ENCODE measurements around the gene D2HGDH. TPM values are rescaled to one million over a fixed set of nuclear protein-coding genes. Genes with fewer than 3 reads are reported as not detected.

Gene D2HGDH
- total and polyA plus RNA-seq, 8 donors: 32.8 to 53.3 (median 39.7) TPM

DNA sequence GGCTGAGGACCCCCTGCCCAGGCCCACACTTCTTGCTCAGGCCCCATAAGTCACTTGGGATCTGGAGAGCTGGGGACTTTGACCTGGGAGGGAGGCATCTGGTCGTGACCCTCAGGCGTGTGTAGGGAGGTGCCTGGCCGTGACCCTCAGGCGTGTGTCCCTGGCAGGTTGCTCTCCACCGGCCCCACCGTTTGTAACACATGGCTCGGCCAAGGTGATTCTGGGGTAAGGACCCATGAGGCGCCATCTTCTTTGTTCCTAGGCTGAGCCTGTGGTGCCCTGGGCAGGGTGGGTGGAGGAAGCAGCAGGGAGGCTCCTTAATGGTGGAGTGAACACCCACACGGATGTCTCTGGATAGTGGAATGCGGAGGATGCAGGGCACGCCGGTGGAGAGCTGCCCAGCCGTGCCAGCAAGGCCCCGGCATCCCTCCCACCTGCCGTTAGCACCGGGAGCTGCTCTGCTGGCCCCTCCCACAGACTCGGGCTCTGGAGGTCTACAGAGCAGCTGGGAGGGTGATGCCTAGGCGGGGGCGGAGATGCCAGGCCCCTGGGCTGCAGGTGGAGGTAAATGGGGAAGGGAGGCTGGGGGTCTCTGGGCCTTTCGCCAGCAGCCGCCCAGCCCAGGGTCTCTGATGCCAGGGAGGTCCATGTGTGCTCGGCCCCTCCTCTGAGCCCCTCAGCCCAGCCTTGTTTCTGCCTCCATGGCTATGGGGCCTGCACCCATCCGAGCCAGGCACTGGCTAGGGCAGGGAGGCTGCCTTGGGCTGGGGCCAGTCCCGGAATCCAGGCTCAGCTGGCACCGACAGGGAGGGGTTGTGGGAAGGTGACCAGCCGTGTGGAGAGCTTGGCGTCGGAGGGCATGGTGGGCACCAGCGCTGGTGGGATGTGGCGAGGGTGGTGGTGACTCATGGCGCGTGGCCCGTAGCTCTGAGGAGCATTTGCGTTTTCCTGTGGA is 41.1 kb downstream of the D2HGDH start:
- H3K4me3 ChIP-seq: no peak overlapping the region
- TF ChIP-seq, protein P1, sequence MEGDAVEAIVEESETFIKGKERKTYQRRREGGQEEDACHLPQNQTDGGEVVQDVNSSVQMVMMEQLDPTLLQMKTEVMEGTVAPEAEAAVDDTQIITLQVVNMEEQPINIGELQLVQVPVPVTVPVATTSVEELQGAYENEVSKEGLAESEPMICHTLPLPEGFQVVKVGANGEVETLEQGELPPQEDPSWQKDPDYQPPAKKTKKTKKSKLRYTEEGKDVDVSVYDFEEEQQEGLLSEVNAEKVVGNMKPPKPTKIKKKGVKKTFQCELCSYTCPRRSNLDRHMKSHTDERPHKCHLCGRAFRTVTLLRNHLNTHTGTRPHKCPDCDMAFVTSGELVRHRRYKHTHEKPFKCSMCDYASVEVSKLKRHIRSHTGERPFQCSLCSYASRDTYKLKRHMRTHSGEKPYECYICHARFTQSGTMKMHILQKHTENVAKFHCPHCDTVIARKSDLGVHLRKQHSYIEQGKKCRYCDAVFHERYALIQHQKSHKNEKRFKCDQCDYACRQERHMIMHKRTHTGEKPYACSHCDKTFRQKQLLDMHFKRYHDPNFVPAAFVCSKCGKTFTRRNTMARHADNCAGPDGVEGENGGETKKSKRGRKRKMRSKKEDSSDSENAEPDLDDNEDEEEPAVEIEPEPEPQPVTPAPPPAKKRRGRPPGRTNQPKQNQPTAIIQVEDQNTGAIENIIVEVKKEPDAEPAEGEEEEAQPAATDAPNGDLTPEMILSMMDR (IDR thresholded peaks at IDR 0.05): no peak

DNA sequence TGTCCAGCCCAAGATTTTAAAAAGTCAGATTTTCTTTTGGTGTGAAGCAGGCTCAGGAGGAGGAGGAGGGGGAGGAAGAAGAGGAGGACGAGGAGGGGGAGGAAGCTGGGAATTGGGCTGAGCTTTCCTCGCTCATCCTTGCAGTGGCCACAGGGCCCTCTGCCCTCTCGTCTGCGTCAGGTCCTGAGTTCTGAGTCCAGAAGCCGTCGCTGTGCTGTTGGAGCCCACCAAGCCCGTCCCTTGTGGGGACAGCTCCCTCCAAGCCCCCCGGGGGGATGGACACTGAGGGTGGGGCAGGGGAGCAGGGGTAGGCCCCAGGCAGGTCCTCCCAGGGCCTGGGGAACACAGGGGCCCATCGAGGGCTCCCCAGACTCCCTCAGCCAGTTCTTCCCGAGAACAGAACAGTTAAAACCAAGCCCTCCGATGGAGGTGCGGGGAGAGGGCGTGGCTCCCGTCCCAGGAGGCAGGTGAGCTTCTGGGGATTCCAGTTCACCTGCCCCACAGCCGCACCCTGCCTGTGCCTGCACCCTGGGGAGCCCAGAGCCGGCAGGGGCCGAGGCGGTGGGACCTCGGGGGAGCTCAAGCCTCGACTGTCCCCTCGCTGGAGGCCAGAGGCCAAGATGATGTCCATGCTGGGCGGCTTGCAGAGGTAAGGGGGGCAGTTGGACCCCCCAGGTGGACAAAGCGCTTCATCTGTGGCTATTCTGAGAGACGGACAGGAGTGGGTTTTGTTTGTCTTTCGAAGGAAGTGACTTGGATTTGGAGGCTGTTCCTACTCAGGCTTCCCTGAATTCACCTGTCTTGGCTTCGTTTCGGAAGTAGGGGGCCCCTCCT is 42.1 kb downstream of the D2HGDH start, which contains the start of gene GAL3ST2:
Gene GAL3ST2 (plus strand): TSS at position 487 of the 834 bp plus-strand sequence. CDS start 134 bp downstream, at position 621.
- H3K27ac ChIP-seq: no peak within 1 kb of the TSS
- H3K27me3 ChIP-seq: peaks cover 0 to 63% of the 10 kb centered on the region in 2 donors
- DNase-seq (peak in 1 of 4 donors; percentile 64), ATAC-seq (no peak)
- TF ChIP-seq, protein P1 (IDR thresholded peaks at IDR 0.05): no peak
- H3K36me3 ChIP-seq: no peaks in the 10 kb centered on the region
- peaks cover 0 to 5% of the 10 kb centered on the region in 2 donors for H3K4me1 ChIP-seq
- no peak within 1 kb of the TSS for H3K4me3 ChIP-seq
- intact Hi-C loops (cut with DNase I): no loop called here
- H3K9me3 ChIP-seq: peaks cover 0 to 13% of the 10 kb centered on the region in 2 donors

More for the DNA sequence above, 41.1 kb downstream of the D2HGDH start:
- Histone ChIP-seq H3K36me3 (no peaks in the 10 kb centered on the region), H3K27ac (no peak overlapping the region), H3K27me3 (peaks cover 0 to 70% of the 10 kb centered on the region in 2 donors), H3K9me3 (peaks cover 0 to 3% of the 10 kb centered on the region in 2 donors), H3K4me1 (peaks cover 0 to 7% of the 10 kb centered on the region in 2 donors)
- ATAC-seq (no peak), DNase-seq (peak in 1 of 4 donors; percentile 71)
- intact Hi-C loops (cut with DNase I): no loop called here

DNA sequence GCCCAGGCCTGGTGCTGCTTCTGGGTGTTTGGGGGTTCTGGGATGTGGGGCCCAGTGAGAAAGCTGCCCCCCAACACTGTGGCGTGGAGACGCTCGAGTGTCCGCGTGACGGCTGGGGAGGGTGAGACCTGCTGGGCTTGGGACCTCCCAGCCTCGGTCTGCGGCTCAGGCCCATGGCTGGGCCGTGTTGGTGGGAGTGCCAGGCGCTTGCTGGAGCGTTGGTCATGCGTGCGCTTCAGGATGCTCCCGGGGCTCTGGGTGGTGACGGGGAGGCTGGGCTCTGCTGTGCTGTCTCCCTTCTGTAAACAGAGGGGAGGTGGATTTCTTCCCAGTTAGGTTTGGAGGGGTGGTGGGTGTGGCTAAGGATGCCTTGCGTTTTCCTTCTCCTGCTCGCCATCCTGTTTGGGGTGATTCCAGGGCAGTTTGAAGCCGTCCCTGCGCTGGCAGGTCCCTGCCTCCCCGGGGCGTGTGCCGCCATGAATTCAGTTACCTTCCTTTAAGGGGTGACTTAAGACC is 42.8 kb downstream of the D2HGDH start:
- Histone ChIP-seq H3K36me3 (no peaks in the 10 kb centered on the region), H3K4me1 (no peaks in the 10 kb centered on the region), H3K9me3 (peaks cover 0 to 16% of the 10 kb centered on the region in 2 donors), H3K27ac (no peak overlapping the region), H3K27me3 (peaks cover 0 to 56% of the 10 kb centered on the region in 2 donors), H3K4me3 (no peak overlapping the region)
- DNase-seq (peak in 1 of 4 donors; percentile 63), ATAC-seq (no peak)
- TF ChIP-seq, protein P1 (IDR thresholded peaks at IDR 0.05): no peak
- intact Hi-C loops (cut with DNase I): no loop called here

DNA sequence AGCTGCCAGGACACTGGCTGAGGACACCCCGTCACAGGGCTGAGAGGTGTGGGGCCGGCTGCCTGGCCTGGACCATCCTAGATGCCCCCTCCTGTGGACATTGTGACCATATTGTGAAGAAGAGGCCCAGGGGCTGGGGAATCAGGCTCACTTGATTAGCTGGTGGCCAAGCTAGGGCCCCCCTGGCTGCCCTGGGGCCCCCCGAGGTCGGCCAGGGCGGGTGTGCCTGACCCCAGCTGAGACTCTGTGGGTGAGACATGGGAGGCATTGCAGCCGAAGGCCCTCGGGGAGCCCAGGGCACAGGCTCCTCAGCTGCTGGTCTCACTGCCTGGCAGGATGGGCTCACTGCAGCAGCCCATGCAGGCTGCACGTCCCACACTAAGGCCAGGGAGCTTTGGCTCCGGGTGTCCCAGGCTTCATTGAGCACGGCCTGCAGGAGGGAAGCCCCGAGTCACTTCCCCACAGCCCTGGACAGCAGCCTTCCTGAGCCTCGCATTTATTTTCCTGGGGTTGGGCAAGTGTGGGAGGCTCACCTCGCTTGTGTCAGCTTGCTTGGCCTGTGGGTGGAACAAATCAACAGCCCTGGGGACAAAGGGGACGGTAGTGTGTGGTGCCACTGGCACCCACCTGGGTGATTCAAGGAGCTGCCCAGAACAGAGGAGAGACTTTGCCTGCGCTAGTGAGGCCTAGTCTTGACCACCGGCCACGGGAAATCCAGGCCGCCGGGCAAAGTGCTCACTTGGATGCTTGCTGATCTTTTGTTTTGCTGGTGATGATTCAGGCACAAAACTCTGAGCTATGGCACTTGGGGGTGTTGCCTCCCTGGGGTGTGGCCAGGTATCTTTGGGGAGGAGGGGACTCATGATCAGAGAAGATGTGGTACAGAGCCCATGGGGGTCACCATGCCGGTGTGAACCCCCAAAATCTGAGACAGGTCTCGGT is 43.5 kb downstream of the D2HGDH start:
- DNase-seq (peak in 1 of 4 donors; percentile 67), ATAC-seq (no peak)
- Histone ChIP-seq H3K27me3 (peaks cover 0 to 50% of the 10 kb centered on the region in 2 donors), H3K27ac (no peak overlapping the region), H3K9me3 (peaks cover 0 to 19% of the 10 kb centered on the region in 2 donors), H3K4me3 (no peak overlapping the region), H3K4me1 (no peaks in the 10 kb centered on the region), H3K36me3 (no peaks in the 10 kb centered on the region)
- TF ChIP-seq, protein P1 (IDR thresholded peaks at IDR 0.05): no peak
- intact Hi-C loops (cut with DNase I): no loop called here
